ENCODE results near the gene SMAD3.

- TF ChIP-seq CTCF (IDR thresholded peaks at IDR 0.05) (no peak), POLR2A (IDR thresholded peaks at IDR 0.05) (no peak)
Observed at GRCh38 chr15:67145710-67146109, 80.3 kb downstream of the SMAD3 start.
